Nephron progenitor cell (in vitro differentiated cells): ENCODE data around the gene SERPINB1.
A peak's percentile ranks its signal among the peaks of the same experiment; 100 is the strongest.

Experiments
- DNase-seq: peaks from one replicate; pipeline ENCODE4 v3.0.0; 2021
- H3K27ac Mint-ChIP-seq: 2 replicates; pipeline ENCODE4 v1.8.0; 2021; ENCODE audit warnings: mild to moderate bottlenecking, moderate library complexity, mixed read lengths
- H3K27me3 Mint-ChIP-seq: 2 replicates; pipeline ENCODE4 v1.8.0; 2021; ENCODE audit warnings: mild to moderate bottlenecking, low read depth, mixed read lengths; ENCODE audit not compliant: poor library complexity
- H3K36me3 Mint-ChIP-seq: 2 replicates; pipeline ENCODE4 v1.8.0; 2021; ENCODE audit warnings: low read depth, mixed read lengths
- H3K4me1 Mint-ChIP-seq: 2 replicates; pipeline ENCODE4 v1.8.0; 2021; ENCODE audit warnings: mixed read lengths
- H3K4me3 Mint-ChIP-seq: 2 replicates; pipeline ENCODE4 v1.8.0; 2021; ENCODE audit warnings: mild to moderate bottlenecking, moderate library complexity, mixed read lengths
- H3K9me3 Mint-ChIP-seq: 2 replicates; pipeline ENCODE4 v1.8.0; 2021; ENCODE audit warnings: mild to moderate bottlenecking, moderate library complexity, mixed read lengths
- TF ChIP-seq, protein P1 (sequence below): fragments of 200-600 bp; sonication (generic); IDR thresholded peaks from 2 replicates; pipeline ENCODE4 v1.5.0; 2021; ENCODE audit warnings: antibody characterized with exemption

The SERPINB1 gene

DNA sequence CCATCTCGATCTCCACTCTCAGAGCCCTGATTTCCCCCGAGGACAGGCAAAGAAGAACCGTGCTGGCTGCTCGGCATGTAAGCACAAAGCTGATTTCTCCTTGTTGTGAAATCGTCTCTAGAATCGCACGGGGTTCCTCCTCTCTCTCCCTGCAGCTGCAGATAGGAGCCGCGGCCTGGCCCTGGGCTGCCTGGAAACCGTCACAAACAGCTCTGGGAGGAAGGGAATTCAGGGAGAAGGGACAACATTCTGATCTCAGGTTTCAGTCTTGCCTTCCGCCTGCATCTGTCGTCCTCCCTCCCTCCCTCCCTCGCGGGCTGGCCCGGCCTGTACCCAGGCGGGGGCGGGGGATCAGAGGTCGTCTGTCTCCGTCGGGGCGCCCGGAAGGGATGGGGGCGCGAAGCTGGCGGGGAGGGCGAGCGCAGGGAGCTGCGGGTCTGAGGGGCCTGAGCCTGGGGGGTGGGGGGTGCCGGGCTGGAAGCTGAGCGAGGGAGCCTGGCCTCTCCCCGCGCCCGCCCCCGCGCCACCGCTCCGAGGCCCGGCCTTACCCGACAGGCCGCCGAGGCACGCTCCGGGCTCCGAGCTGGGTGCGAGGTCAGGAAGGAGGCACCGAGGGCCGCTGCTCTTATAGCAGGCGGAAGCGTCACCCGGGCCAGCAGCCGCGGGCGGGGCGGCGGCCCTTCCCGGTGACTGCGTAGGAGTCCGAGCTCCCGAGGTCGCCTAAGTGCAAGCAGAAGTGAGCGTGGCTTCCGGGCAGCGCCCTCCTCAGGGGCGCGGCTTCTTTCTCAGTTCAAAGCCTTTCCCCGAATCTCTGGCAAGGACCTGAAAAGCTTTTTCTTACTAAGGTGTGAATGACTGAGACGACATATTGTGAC lies at the start of gene SERPINB1:
Gene SERPINB1, minus strand, starts transcription at position 600 of the 875 bp plus-strand sequence. CDS start 1,277 bp downstream, outside the sequence.
- no peaks in the 10 kb centered on the region for H3K9me3 Mint-ChIP-seq
- peak; percentile 90 for DNase-seq

DNA sequence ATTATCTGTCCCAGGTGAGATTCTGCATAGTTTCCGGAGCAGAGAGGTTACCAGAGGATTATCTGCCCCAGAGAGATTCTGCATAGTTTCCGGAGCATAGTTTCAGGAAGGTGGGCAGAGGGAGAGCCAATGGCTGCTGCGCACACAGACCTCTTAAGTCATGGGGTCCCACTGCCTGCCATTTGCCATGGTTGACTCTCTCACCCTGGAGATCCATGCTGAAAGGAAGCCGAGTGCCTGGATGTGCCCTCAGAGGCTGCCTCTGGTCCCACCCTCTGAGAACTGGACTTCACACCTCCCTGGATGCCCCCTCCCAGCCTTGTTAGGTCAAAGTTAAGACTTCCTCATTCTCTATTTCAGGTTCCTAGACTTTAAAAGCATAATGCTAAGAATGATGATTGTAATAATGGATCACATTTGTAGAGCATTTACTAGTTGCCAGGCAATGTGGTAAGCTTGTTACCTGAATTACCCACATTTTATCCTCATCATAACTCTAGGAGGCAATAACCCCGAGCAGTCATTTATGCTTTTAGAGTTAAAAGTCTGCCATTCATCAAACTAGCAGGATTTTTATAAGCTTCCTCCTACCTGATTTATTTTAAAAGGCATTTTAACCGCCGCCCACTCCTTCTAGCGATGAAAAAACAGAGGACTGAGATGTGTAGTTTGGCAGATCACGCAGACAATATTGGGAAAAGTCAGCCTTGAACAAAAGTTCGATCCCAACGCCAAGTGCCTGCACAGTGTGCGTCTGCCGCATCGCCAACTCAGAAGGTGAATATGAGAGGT lies 49.5 kb upstream of the SERPINB1 start:
- TF ChIP-seq, protein P1, sequence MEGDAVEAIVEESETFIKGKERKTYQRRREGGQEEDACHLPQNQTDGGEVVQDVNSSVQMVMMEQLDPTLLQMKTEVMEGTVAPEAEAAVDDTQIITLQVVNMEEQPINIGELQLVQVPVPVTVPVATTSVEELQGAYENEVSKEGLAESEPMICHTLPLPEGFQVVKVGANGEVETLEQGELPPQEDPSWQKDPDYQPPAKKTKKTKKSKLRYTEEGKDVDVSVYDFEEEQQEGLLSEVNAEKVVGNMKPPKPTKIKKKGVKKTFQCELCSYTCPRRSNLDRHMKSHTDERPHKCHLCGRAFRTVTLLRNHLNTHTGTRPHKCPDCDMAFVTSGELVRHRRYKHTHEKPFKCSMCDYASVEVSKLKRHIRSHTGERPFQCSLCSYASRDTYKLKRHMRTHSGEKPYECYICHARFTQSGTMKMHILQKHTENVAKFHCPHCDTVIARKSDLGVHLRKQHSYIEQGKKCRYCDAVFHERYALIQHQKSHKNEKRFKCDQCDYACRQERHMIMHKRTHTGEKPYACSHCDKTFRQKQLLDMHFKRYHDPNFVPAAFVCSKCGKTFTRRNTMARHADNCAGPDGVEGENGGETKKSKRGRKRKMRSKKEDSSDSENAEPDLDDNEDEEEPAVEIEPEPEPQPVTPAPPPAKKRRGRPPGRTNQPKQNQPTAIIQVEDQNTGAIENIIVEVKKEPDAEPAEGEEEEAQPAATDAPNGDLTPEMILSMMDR, result no peak
- Mint-ChIP-seq H3K27me3 (peaks cover 6% of the 10 kb centered on the region), H3K4me1 (peaks cover 14% of the 10 kb centered on the region), H3K9me3 (no peaks in the 10 kb centered on the region), H3K27ac (no peak overlapping the region), H3K4me3 (no peak overlapping the region), H3K36me3 (peaks cover 45% of the 10 kb centered on the region)
- DNase-seq, result no peak

More for the DNA sequence above, at the start of gene SERPINB1:
- Mint-ChIP-seq H3K27ac (peak within 1 kb of the TSS; percentile 100), H3K27me3 (no peaks in the 10 kb centered on the region), H3K4me1 (peaks cover 59% of the 10 kb centered on the region), H3K4me3 (peak within 1 kb of the TSS; percentile 91), H3K36me3 (peaks cover 11% of the 10 kb centered on the region)
- TF ChIP-seq, protein P1, result no peak

DNA sequence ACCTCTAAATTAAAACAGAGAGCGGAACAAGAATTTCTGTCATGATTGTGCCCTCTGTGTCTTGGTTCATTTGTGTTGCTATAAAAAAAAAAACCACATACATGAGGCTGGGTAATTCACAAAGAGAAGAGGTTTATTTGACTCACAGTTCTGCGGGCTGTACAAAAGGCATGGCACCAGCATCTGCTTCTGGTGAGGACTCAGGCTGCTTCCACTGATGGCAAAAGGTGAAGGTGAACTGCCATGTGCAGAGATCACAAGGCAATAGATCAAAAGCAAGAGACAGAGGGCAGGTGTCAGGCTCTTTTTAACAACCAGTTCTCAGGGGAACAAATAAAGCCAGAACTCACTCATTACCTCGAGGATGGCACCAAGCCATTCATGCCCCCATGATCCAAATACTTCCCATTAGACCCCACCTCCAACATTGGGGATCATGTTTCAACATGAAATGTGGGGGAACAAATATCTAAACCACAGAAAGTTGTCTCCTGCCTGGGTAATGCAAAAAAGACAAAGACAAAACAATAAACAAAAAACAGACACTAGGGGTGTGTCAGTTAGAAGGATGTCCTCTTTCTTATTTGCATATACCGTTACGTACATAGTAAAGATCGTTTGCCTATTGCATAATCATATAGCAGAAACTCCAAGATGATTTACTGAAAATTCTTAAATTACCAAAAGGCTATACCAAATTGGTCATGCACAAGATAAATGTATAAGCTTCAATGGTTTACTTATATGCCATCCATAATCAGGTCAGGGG lies 44.5 kb upstream of the SERPINB1 start:
- TF ChIP-seq, protein P1, result no peak
- peaks cover 6% of the 10 kb centered on the region for H3K4me1 Mint-ChIP-seq
- H3K9me3 Mint-ChIP-seq, result peaks cover 10% of the 10 kb centered on the region
- H3K36me3 Mint-ChIP-seq, result peaks cover 20% of the 10 kb centered on the region
- H3K27me3 Mint-ChIP-seq, result no peaks in the 10 kb centered on the region
- DNase-seq, result no peak
- no peak overlapping the region for H3K27ac Mint-ChIP-seq
- H3K4me3 Mint-ChIP-seq, result no peak overlapping the region

DNA sequence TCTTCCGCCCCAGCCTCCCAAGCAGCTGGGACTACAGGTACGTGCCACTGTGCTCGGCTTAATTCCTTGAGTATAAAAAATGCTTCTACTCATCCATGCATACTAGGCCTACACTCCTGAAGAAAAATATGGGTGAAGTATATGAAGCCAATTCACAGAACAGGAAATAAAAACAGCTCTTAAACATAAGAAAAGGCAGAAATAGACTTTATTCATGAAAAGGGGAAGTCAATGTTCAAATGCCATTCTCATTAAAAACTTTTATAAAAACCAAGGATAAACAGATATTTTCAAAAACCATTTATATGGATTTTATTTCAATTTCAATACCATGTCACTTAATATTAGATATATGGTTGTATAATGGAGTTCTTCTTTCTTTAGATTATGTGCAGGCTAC lies 43.1 kb upstream of the SERPINB1 start:
- Mint-ChIP-seq H3K27ac (no peak overlapping the region), H3K9me3 (peaks cover 24% of the 10 kb centered on the region), H3K27me3 (no peaks in the 10 kb centered on the region), H3K4me1 (peaks cover 6% of the 10 kb centered on the region), H3K36me3 (peaks cover 29% of the 10 kb centered on the region), H3K4me3 (no peak overlapping the region)
- DNase-seq, result no peak
- TF ChIP-seq, protein P1, result no peak

DNA sequence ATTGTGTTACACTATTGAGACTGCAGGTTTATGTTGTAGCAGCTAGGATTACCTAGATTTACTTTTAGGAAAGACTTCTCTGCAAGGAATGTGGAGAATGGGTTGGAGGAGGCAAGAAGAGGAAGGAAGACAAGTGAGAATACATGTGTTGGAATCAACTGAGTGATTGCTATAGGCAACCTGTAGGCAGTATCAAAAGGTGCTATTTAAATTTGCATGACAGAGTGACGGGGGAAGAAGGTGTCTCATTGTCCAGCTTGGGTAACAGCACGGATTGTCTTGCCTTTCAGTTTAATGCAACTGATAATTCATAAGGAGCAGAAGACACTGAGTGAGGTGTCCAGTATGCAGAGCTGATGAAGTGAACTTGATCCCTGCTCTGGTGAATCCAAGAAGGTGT lies 42.0 kb upstream of the SERPINB1 start:
- TF ChIP-seq, protein P1, result no peak
- DNase-seq, result no peak
- Mint-ChIP-seq H3K36me3 (peaks cover 20% of the 10 kb centered on the region), H3K4me3 (no peak overlapping the region), H3K27me3 (no peaks in the 10 kb centered on the region), H3K27ac (no peak overlapping the region), H3K4me1 (peaks cover 6% of the 10 kb centered on the region), H3K9me3 (peaks cover 31% of the 10 kb centered on the region)
